Activated CD8-positive, alpha-beta memory T cell treated with anti-CD3 and anti-CD28 coated beads for 24 hours (primary cell): ENCODE measurements around the gene PRKN.
"Not testable (repeated sequence)": the region's sequence is repeated elsewhere in the genome, so short reads cannot be mapped to it uniquely, and the experiment has no call there.

ENCODE experiments used
- DNase-seq: peaks from one replicate; pipeline ENCODE4 v3.0.0-alpha.2; 2020

The PRKN gene

DNA sequence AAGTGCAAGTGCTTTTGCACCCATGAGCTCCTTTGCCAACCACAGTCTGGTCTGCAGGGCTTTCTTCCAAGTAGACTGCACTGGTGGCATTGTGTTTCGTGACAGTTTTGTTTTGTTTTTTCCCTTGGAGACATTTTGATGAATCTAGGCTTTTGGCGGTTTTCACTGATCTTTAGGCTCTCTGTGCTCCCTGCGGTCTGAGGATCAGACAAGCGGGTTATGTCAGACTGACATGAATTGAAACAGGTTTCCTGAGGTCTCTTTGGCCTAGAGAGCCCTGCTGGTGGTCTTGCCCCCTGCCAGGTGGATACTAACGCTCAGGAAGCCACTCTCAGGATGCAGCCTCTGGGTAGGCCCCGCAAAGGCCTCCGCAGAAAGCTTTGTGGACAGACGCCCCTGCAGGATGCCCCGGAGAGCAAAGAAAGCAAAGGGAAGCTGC, 898.3 kb downstream of the PRKN start:
- no peak for DNase-seq

DNA sequence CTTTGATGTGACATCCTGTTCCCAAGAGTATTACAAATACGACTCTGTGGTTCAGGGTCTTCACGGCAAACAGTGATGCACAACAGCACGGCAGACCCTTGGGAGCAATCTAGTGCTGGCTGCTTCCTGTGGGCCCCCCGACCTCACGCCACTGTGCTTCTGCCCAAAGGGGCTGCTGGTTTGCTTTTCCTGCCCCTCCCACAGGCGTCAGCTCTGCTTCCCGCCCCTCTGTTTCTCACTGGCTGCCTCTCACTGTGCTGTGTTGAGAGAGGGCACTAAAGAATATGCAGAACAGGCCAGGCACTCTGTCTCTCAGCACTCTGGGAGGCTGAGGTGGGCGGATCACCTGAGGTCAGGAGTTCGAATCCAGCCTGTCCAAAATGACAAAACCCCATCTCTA, 899.2 kb downstream of the PRKN start:
- DNase-seq: no peak

DNA sequence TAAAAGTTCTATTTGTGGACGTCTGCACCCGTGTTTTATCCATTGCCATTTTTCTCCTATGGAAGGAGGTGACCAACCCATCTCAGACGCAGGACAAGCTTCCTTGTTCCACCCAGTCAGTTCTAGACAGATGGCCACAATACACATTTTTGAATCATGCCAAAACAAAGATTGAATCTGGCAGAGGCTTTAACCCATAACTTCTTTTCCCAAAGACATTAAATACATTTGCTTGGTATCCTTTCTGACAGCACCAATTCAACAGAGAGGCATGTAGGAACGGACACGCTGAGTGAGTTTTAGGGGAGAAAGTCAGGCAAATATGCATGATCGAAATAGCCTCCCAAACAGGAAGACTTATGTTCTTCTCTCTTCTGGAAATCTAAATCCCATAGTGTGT, 901.1 kb downstream of the PRKN start:
- no peak for DNase-seq

DNA sequence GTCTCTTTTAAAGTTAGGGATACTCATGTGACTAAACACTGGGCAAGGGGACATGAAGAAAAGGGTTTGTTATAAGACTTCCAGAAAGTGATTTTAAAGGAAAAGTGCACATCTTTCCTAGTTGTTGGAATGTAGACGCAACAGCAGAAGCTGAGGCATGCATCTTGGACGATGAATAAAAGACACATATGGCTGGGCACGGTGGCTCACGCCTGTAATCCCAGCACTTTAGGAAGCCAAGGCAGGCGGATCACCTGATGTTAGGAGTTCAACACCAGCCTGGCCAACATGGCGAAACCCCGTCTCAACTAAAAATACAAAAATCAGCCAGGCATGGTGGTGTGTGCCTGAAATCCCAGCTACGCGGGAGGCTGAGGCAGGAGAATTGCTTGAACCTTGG, 905.4 kb downstream of the PRKN start:
- not testable (repeated sequence) for DNase-seq

DNA sequence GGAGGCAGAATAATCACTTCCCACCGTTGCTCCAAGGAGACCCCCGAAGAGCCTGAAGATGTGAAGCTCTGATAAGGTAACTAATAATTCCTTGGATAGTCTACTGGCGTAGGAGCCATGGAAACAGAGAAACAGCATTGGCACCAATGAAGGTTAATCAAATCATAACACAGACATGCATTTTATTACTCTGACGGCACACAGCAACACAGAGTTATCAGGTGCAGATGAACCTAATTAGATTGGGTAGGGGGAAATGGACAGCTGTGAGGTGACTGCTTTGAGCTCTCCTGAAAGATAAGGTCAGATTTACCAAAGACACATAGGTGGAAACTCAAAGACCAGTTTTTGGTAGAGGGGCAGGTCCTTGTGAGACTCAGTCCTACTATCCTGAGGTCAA, 909.7 kb downstream of the PRKN start:
- no peak for DNase-seq

DNA sequence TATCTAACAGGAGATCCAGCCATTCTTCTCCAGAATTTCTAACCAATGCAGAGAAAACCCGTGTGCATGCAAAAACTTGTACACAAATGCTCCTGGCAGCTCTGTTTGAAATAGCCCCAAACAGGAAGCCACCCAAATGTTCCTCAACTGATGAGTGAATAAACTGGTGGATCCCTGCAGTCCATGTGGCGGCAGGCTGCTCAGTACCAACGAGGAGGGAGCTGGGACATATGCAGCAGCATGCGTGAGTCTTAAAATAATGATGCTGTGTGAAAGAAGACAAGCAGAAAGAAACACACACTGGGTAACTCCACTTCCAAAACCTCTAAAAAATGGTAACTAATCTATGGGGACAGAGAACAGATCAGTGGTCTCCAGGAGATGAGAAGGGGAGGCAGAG, 911.6 kb downstream of the PRKN start:
- no peak for DNase-seq

DNA sequence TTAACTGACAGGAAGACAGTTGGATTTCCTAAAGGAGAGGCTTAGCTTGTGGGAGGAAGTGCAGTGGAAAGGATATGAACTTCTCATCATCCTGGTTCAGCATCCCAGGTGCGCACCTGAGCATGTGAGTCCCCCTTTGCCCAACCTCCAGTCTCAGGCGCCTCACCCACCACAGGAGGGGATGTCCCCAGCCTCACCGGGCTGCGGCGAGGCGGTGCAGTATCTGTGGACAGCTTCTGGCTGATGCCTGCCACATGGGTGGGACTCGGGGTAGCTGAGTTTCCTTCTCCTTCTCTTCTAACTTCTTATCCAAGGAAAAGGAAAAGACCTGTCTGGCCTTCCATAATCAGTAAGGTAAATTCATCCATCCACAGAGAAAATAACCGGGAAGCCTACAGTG, 914.4 kb downstream of the PRKN start:
- no peak for DNase-seq

DNA sequence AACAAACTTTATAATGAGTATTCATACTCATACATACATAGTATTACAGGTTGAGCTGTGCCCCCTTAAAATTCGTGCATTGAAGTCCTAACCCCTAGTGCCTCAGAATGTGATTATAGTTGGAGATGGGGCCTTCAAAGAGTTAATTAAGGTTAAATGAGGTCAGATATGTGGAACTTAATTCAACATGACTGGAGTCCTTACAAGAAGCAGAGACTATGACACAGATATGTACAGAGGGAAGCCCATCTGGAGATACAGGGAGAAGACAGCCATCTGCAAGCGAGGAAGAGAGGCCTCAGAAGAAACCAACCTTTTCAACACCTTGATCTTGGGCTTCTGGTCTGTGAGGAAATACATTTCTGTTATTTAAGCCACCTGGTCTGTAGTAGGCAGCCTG, 917.6 kb downstream of the PRKN start:
- no peak for DNase-seq

DNA sequence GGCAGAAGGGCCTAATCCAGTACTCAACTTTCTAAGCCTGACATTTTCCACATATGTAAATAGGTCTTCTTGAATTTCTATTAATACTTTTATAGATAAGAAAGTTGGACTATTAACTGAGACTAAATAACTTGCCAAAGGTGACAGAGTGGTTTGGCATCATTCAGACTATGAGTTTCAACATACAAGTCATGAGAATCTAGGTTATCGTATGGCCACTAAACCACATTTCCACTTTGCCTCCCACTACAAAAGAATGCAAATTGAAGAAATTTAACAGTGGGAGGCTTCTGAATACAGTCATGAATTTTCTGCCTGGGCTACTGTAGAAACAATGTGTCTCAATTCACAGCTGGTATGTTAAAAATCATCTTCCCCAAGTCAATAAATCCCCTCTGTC, 922.7 kb downstream of the PRKN start:
- no peak for DNase-seq

DNA sequence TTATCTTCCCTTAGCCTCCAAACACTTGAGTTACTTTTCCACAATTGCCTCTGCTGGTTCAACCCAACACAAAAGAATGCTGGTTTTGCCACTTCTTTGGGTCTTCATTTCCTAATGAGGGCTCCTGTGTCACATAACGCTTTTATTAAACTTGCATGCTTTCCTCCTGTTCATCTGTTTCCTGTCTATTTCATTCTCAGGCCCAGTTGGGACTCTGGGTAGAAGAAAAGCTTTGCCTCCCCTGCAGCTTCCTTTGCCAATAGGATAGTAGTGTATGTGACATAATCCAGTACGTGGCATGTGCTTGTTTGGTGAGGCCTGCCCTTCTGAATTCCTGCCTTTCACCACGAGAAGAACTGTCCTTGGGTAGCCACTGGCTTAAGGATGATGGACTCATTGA, 924.4 kb downstream of the PRKN start:
- no peak for DNase-seq

DNA sequence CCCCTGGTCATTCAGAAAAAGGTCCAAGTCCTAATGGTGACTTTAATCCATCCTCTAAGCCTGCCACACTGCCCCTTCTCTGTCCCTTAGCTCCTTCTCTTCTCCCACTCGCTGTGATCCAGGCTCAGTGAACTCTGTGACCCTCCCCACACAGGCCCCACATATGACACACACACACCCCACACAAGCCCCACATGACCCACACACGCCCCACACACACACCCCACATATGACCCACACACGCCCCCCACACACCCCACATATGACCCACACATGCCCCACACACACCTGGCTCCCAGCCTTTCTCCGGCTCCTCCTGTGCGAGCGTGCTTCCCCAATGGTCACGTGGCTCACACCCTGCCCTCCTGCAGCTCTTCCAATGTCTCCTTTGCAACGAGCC, 925.3 kb downstream of the PRKN start:
- no peak for DNase-seq

DNA sequence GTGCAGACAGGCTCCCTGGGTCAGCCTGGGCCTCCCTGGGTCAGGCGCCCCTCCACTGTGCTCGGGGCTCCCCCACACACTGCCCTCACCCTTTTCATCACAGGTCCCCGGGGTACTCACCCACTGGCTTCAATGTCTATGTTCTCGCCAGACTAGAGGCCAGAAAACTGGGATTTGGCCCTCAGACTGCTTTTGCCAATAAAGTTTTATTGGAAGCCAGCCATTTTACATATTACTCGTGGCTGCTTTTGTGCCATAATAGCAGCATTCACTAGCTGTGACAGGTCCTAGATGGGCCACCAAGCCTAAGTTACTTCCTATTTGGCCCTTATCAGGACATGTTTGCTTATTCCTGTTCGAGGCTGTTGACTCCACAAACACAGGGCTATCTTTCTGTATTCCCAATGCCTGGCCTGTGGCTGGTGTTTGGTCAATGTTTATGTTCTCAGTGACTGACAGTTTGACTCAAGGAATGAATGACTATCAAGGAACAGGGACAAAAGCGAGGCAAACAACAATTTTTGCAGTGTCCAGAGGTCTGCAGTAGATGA, 928.6 kb downstream of the PRKN start:
- DNase-seq: no peak

DNA sequence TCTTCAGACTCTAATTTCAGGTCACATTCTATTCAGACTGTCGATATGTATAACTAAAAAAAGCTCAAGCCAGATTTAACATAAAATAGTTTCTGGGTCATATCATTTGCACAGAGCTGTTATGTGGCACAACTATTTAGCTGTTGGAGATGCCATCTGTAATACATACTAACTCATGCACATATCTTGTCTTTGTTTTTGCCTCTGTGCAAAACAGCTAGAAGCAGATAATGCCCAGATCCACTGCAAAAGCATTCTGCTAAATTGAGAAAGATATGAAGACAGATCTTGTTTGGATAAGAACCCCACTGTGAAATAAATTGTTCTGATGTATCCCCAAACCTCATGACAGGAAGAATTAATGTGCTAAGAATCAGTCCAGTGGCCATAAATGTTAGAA, 930.9 kb downstream of the PRKN start:
- DNase-seq: no peak

DNA sequence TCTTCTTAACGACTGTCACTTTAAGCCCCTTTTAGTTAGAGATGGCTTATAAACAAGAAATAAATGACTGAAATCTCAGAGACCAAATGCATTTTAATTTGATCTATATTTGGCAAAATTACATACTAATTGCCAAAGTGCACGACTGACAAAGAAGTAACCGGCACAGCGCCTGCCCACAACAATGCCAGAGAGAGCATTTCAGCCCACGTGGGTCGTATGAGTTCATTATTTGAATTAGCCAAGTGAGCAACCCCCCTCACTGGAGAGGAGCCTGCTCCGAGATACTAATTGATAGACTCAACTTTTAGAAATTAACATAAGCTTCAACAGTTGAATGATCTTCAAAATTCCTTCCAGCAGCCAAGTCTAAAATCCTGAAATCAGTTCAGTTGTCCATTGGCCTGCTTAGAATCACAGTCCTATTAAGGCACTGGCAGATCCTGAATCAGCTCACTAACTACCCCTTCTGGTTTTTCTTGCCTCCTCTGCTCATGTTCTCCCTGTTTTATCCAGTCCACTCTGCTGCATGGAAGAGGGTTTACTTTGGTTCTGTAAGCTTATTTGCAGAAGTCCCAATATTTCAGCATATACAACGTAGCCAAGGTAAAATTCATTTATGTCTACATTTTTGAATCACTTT, 934.6 kb downstream of the PRKN start:
- no peak for DNase-seq

DNA sequence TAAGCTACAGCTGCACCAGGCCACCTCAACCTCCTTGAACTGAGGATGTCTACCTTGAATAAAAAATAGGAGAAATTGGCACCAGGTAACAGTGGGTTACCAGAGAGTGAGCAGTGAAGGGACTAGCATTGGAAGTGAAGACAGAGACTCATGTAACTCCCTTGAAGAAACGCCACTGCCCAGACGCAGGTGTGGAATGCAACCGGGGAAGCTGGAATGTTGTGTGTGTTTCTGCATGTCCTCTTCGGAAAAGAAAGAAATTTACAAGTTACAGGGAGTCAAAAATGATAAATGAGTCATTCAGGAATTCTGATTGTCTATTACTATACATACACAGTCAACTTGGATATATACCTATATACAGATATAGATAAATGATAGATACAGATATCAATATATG, 939.0 kb downstream of the PRKN start:
- no peak for DNase-seq

DNA sequence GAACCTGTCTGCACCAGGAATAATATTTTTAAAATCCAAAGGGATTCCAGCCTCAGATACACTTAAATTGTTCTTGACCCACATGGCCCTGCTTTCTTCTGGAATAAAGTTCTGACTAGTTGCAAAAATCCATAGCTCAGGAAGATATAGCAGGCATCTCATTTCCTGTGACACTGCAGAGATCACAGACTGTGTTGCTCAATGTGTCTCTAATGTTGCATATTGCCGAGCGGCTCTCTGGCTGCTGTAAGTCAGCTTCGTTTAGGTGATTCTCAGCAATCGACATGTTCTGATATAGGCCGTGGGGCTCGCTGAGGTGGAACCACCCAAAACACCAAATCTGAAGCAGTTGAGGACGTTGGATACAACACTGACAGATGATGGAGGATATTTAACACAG, 955.4 kb downstream of the PRKN start:
- no peak for DNase-seq

DNA sequence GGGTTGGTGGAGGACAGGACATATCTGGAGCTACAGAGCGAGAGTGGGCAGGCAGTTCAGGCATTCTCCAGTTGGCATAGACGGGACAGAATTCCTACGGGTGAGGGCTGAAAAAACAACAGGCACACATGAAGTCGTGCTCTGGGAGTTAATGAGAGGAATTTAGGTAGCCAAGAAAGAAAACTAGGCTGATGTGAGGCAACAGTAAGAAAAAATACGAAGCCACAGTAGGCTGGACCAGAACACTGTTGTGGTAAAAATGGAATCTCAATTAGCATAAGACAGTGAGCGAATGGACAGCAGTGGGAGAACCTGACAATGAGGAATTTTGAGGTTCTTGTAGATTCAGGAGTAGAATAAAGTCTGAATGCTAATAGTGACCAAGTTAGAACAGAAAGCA, 965.6 kb downstream of the PRKN start:
- DNase-seq: no peak

DNA sequence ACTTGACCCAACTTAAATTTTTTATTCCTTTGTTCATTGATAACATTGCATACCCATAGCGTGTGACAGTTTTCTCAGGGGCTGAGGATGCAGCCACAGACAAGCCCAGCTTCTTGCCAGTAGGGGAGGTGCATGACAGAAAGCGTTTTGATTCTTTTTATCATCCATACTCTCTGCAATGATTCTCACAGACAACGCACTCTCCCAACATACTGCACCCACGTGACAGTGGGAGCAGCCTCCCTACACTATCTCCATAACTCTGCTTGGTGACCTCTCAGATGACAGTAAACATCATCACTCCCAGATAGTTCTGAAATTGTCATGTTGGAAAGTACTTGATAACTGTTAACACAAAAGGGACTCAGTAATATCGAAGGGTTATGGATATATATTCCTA, 972.5 kb downstream of the PRKN start:
- DNase-seq: no peak

DNA sequence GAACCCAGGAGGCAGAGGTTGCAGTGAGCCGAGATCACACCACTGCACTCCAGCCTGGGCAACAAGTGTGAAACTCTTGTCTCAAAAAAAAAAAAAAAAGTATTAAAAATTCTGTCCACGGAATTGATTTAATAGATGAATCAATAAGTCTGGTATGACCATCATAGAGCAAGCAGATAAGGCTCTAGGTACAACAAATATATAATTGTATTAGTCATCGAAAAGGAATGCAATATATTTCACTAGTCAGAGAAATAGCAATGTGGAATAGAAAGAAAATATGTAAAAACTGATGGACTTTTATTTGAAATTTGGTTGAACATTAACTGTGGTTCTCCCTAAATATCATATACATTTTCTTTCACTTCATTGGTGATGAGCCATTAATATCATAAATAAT, 976.9 kb downstream of the PRKN start:
- DNase-seq: no peak

DNA sequence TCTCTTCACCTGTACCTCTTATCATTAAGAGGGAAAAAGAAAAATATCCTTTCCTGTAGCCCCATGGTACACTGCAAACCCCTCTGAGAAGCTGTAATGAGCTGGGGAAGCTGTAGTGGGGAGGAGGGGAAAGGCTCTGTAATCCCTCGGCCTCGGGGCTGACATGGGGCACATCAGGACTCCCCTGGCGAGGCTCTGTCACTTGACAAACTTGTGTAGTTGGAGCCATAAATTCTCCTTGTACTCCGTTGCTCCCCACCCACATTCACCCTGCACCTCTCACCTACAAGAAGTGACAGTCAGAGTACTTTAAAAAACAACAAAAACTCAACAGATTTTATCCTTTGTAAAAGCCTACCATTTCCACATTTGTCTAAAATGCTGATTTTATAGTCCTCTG, 978.0 kb downstream of the PRKN start:
- DNase-seq: no peak

DNA sequence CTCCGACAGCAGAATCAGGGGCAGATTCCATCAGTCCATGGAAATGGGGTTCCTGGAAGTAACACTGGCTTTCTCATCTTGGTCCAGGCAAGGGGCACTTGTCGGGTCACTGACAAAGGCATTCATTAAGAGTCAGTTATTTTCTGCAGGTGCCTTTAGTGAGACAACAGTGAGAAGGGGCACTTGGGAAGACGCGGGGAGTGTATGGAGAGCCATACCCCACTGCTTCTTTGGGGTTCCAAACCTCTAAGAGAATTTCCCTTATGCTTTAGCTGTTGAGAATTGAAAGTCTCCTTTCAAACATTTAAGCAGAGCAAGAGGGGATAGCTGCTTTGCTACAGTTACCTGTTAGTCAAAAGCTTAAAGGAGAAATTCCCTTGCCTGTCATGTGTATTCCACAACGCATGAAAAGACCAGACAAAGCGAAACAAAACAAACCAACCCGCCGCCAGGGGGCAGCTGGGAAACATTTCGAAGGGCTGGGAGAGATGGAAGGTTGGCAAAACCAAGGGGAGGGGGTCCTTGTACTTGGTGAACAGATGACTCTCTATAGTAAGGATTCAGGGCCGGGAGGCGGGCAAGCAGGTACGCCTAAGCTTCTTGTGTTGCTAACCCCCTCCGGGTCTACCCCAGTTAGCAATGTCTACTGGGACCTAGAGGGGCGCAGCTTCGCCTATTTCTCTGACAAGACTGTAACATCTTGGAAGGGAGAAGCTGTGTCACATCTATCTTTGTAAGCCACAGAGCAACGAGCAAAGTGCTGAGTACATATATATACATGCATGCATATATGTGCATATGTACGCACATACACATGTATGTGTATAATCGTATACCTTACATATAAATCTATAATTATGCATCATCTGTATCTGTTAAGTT, 978.8 kb downstream of the PRKN start:
- no peak for DNase-seq

DNA sequence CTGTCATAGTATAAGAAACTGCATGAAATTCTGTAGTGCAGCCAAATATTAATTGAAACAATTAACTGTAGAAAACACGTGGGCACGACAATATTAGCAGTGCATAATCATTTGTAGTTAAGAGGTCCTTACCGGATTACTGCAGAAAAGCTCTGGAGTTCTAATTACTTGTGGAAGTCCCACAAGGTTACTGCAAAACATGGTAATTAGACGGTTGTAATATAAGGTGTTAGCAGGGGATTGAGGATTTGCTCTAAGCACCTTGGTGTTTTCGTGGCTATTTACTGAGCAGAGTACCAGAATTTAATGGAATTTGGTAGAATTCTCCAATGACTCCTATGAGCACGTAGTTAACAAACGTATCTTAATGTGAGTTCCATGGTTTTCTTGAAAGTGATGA, 980.1 kb downstream of the PRKN start:
- DNase-seq: no peak

DNA sequence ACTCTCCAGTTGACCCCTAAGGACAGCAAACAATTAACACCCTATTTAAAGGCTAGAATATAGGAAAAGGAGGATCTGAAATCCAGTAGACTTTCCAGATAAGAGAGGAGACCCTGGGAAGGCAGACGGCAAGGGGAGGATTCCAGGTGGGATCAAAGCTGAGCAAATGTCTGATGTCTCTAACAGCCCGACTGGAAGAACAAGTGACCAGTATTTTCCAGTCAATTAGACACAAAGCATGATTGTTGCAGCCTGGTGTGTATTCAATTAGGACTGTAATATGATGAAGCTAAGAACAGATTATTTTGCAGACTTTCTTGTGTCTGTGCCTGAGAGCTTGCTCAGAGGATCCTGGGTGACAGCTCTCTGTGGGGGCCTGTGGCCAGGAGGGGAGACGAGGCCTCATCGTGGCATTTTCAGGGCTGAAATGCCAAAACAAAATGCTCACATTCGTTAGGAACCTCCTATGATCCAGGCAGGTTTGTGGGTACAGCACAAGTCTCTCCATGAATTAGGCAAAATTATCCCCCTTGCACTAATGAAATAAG, 981.9 kb downstream of the PRKN start:
- DNase-seq: no peak

DNA sequence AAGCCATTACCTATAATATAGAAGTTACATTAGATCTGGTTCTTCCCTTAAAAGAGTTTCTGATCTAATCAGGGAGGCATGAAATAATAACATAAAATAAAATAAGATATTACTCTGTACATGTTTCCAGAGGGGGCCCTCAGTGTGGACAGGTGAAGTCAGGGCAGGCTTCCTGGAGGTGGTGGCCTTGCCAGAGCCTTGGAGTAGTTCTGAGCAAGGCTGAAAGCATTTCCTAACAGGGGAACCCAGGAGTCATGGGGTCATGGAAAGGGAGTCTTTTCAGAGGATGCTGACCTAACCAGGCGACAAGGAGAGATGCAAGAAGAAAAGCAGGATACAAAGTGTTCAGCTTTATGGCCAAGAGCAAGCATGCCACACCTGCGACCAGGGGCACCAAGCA, 982.4 kb downstream of the PRKN start:
- DNase-seq: no peak
